Measurements from ENCODE around the gene CR1.
"Not testable (repeated sequence)": the region's sequence is repeated elsewhere in the genome, so short reads cannot be mapped to it uniquely, and the experiment has no call there.

Gene CR1

GRCh38 chr1:207680590-207681388 is 184.8 kb downstream of the CR1 start:
- H3K4me3 ChIP-seq (ENCODE audit: low read depth, low read length); H3K9me3 ChIP-seq (ENCODE audit: control insufficient read depth, insufficient read depth, low read depth, low read length); H3K9ac ChIP-seq (ENCODE audit: low read length); H3K4me1 ChIP-seq (ENCODE audit: control insufficient read depth, insufficient read depth, low read length); H3K27ac ChIP-seq (ENCODE audit: low read depth, low read length); H3K27me3 ChIP-seq (ENCODE audit: control insufficient read depth, insufficient read depth, low read length): not testable (repeated sequence)
- peaks cover 42% of the 10 kb centered on the region for H3K36me3 ChIP-seq (ENCODE audit: control insufficient read depth, insufficient read depth, low read length)

GRCh38 chr1:207682872-207683434 is 187.0 kb downstream of the CR1 start:
- not testable (repeated sequence) for H3K4me1 ChIP-seq (ENCODE audit: control insufficient read depth, insufficient read depth, low read length); H3K27ac ChIP-seq (ENCODE audit: low read depth, low read length); H3K9ac ChIP-seq (ENCODE audit: low read length); H3K4me3 ChIP-seq (ENCODE audit: low read depth, low read length); H3K9me3 ChIP-seq (ENCODE audit: control insufficient read depth, insufficient read depth, low read depth, low read length); H3K27me3 ChIP-seq (ENCODE audit: control insufficient read depth, insufficient read depth, low read length)
- H3K36me3 ChIP-seq (ENCODE audit: control insufficient read depth, insufficient read depth, low read length) = peaks cover 41% of the 10 kb centered on the region

- H3K27me3 ChIP-seq (ENCODE audit: control insufficient read depth, insufficient read depth, low read length); H3K4me1 ChIP-seq (ENCODE audit: control insufficient read depth, insufficient read depth, low read length); H3K9me3 ChIP-seq (ENCODE audit: control insufficient read depth, insufficient read depth, low read depth, low read length); H3K4me3 ChIP-seq (ENCODE audit: low read depth, low read length); H3K27ac ChIP-seq (ENCODE audit: low read depth, low read length); H3K9ac ChIP-seq (ENCODE audit: low read length): not testable (repeated sequence)
- peaks cover 15% of the 10 kb centered on the region for H3K36me3 ChIP-seq (ENCODE audit: control insufficient read depth, insufficient read depth, low read length)
Observed at GRCh38 chr1:207690551-207690950, 194.6 kb downstream of the CR1 start.

- Histone ChIP-seq H3K4me3 (ENCODE audit: low read depth, low read length) (no peak overlapping the region), H3K27ac (ENCODE audit: low read depth, low read length) (no peak overlapping the region), H3K9me3 (ENCODE audit: control insufficient read depth, insufficient read depth, low read depth, low read length) (no peaks in the 10 kb centered on the region)
Observed at GRCh38 chr1:207691010-207691409, 195.1 kb downstream of the CR1 start.

More at GRCh38 chr1:207691010-207691409, 195.1 kb downstream of the CR1 start:
- peaks cover 14% of the 10 kb centered on the region; the same call in 1 of the 2 replicates for H3K36me3 ChIP-seq (ENCODE audit: control insufficient read depth, insufficient read depth, low read length)
- no peak overlapping the region for H3K9ac ChIP-seq (ENCODE audit: low read length)
- H3K27me3 ChIP-seq (ENCODE audit: control insufficient read depth, insufficient read depth, low read length) = no peaks in the 10 kb centered on the region
- H3K4me1 ChIP-seq (ENCODE audit: control insufficient read depth, insufficient read depth, low read length) = peaks cover 3% of the 10 kb centered on the region; the same call in 1 of the 2 replicates
